ENCODE data around the gene CMIP. TPM values are rescaled to one million over a fixed set of nuclear protein-coding genes. Genes with fewer than 3 reads are reported as not detected.

Gene CMIP
- total RNA-seq, 2 donors from 2014 or later: 7.7 to 19.2 TPM

DNA sequence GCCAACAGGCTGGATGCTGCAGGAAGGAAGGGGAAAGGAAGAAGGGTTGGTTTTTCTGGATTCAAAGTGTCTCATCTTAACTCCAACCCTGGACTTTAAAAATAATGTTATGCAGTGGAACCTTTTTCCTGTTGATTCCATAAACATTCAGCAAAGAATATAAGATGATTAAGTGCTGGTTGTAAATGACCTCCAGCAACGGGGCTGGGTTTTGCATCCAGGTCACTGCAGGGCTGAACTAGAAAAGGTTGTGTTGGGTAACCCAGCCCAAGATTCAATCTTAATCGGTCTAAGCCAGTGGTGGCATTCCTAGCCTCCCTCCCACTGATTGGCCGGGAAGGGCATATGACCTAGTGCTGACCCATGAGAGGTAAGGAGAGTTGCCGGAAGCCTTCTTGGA, 300.3 kb downstream of the CMIP start:
- Histone ChIP-seq H3K9me3 (no peaks in the 10 kb centered on the region), H3K27me3 (no peaks in the 10 kb centered on the region), H3K27ac (no peak overlapping the region), H3K36me3 (no peaks in the 10 kb centered on the region), H3K4me1 (peaks cover 0 to 8% of the 10 kb centered on the region in 2 donors), H3K4me3 (no peak overlapping the region)
- TF ChIP-seq, protein P1, sequence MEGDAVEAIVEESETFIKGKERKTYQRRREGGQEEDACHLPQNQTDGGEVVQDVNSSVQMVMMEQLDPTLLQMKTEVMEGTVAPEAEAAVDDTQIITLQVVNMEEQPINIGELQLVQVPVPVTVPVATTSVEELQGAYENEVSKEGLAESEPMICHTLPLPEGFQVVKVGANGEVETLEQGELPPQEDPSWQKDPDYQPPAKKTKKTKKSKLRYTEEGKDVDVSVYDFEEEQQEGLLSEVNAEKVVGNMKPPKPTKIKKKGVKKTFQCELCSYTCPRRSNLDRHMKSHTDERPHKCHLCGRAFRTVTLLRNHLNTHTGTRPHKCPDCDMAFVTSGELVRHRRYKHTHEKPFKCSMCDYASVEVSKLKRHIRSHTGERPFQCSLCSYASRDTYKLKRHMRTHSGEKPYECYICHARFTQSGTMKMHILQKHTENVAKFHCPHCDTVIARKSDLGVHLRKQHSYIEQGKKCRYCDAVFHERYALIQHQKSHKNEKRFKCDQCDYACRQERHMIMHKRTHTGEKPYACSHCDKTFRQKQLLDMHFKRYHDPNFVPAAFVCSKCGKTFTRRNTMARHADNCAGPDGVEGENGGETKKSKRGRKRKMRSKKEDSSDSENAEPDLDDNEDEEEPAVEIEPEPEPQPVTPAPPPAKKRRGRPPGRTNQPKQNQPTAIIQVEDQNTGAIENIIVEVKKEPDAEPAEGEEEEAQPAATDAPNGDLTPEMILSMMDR (IDR thresholded peaks at IDR 0.05): no peak
- DNase-seq (ENCODE audit: low spot score): no peak

DNA sequence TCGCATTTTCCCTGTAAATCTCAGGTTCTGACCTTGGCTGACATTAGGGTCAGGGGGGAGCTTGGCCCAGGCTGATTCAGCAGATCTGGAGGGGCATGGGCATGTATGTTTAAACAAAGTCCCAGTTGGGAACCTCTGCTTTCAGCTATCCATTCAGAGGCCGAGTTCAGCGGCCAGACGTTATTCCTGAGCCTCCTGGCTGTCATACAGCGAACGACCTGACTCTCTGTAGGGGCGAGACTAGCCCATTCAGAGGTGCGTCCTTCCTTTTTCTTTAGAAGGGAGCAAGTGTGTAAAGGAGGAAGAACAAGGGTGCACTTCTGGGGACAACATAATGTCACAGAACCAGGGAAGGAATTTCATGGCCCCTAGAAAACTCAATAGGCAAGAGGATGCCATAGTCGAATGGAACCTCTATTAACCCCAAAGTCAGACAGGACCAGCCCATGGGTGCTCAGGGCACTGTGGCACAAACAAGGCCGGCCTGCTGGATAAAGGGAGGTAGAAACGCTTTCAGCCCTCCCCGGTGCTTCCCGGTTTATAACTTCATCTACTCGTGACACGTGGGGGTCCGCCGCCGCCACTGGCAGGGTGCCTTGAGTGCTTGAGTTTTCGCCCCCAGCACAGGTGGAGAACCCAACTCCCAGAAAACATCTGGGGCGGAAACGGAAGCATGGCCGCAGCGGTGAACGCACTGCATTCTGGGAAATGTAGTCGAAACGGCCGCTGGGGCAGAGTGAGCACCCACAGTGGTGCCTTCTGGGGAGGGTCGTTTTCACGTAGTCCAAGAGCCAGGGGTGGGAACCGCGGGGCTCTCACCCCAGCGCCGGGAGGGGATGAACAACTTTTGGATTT, 301.3 kb downstream of the CMIP start:
- H3K4me1 ChIP-seq: peaks cover 0 to 8% of the 10 kb centered on the region in 2 donors
- peak overlapping the region; percentile 27 to 46 for H3K4me3 ChIP-seq
- TF ChIP-seq, protein P1 (IDR thresholded peaks at IDR 0.05): peak in 1 of 2 donors; percentile 26
- H3K9me3 ChIP-seq: no peaks in the 10 kb centered on the region
- H3K27ac ChIP-seq: no peak overlapping the region
- no peaks in the 10 kb centered on the region for H3K36me3 ChIP-seq
- H3K27me3 ChIP-seq: no peaks in the 10 kb centered on the region
- peak; percentile 67 for DNase-seq (ENCODE audit: low spot score)

DNA sequence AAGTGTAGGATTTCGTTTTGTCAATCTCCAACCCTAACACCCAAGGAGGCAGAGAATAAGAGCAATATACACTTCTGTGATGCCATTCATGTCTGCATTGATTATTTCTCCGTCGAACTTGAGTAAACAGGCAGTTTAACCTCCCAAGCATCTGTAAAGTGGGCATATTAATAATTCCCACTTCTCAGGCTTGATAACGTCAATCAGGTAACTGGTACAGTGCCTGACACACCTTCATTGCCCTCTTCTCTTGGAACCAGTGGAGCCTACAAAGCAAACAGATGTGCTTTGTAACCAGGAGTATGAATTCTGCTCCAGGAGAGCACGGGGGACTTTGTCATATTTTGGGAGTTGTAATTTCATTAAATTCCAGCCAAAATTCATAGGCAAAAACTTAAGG, 302.0 kb downstream of the CMIP start:
- H3K4me3 ChIP-seq: peak overlapping the region; percentile 27 to 46
- H3K9me3 ChIP-seq: no peaks in the 10 kb centered on the region
- DNase-seq (ENCODE audit: low spot score): no peak
- peaks cover 0 to 8% of the 10 kb centered on the region in 2 donors for H3K4me1 ChIP-seq
- TF ChIP-seq, protein P1 (IDR thresholded peaks at IDR 0.05): no peak
- no peak overlapping the region for H3K27ac ChIP-seq
- no peaks in the 10 kb centered on the region for H3K27me3 ChIP-seq
- no peaks in the 10 kb centered on the region for H3K36me3 ChIP-seq

DNA sequence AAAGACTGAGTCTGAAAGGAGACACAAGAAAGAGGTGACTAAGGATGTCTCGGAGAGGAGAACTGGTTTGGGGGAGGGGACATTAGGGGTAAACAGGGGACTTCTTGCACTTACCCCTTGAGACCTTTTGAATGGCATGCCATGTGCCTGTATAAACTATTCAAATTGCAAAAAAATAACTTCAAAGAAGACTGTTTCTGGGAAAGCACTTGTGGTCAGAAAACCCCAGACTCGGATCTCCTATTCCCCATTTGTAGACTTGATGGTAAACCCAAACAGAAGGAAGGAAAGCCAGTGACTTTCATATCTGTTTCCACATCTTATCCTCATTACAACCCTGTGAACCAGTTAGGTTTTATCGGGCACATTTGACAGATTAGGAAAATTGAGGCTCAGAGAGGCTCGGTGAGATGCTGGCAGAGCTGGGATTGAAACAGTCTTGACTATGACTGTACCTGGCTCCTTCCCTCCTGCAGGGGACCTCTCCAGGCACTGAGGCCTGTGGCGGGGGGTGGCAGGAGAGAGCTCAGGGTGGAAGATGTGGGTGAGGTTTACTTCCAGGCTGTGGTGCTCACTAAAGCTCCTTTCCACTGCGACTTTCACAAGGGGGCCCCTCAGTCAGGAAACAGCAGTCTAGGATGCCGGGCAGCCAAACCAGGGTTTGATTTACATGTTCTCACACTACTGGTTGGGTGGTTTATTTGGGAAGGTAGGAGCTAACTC, 304.0 kb downstream of the CMIP start:
- H3K27ac ChIP-seq: no peak overlapping the region
- no peaks in the 10 kb centered on the region for H3K36me3 ChIP-seq
- TF ChIP-seq, protein P1 (IDR thresholded peaks at IDR 0.05): no peak
- H3K4me3 ChIP-seq: no peak overlapping the region
- H3K4me1 ChIP-seq: peaks cover 0 to 8% of the 10 kb centered on the region in 2 donors
- no peaks in the 10 kb centered on the region for H3K27me3 ChIP-seq
- H3K9me3 ChIP-seq: no peaks in the 10 kb centered on the region
- no peak for DNase-seq (ENCODE audit: low spot score)

GRCh38 chr16:81752225-81752875, 307.7 kb downstream of the CMIP start:
- Histone ChIP-seq H3K27ac (peak overlapping the region; percentile 39 to 40), H3K36me3 (no peaks in the 10 kb centered on the region), H3K4me1 (peaks cover 0 to 12% of the 10 kb centered on the region in 2 donors), H3K9me3 (no peaks in the 10 kb centered on the region), H3K27me3 (no peaks in the 10 kb centered on the region), H3K4me3 (no peak overlapping the region)
- peak; percentile 64 for DNase-seq (ENCODE audit: low spot score)
- TF ChIP-seq, protein P1 (IDR thresholded peaks at IDR 0.05): no peak

All from right atrium auricular region (tissue), 2 donors.